Fibroblast of lung (primary cell): ENCODE measurements around the gene SMIM38. TPM values are rescaled to one million over a fixed set of nuclear protein-coding genes. Genes with fewer than 3 reads are reported as not detected.

ENCODE experiments used
- DNase-seq, 2 donors: peaks; one replicate each; pipeline versions ENCODE4 v3.0.0 to v3.0.0-alpha.2; 2010; ENCODE audit warnings: low read depth in 2 of 2
- H2AFZ ChIP-seq: 2 replicates; pipeline ENCODE4 v1.5.1; 2012; ENCODE audit warnings: low read length, control low read depth, inconsistent platforms
- H3K27ac ChIP-seq: 2 replicates; pipeline ENCODE4 v1.5.1; 2011; ENCODE audit warnings: low read length, control low read depth; ENCODE audit not compliant: insufficient read depth
- H3K27me3 ChIP-seq: 2 replicates; pipeline ENCODE4 v1.5.1; 2011; ENCODE audit warnings: mild to moderate bottlenecking, low read length; ENCODE audit not compliant: control insufficient read depth, insufficient read depth
- H3K36me3 ChIP-seq: 2 replicates; pipeline ENCODE4 v1.5.1; 2011; ENCODE audit warnings: low read length; ENCODE audit not compliant: control insufficient read depth, insufficient read depth
- H3K4me1 ChIP-seq: 2 replicates; pipeline ENCODE4 v1.5.1; 2011; ENCODE audit warnings: low read length; ENCODE audit not compliant: control insufficient read depth, insufficient read depth; ENCODE audit errors: extremely low read depth
- H3K4me2 ChIP-seq: 2 replicates; pipeline ENCODE4 v1.5.1; 2011; ENCODE audit warnings: low read length, control low read depth; ENCODE audit not compliant: insufficient read depth; ENCODE audit errors: extremely low read depth
- H3K4me3 ChIP-seq, 4 experiments: fragments of 200-600 bp in 1 of 4; sonication (generic) in 1 of 4; replicated peaks in 1 of 4; 2 replicates each; pipeline ENCODE4 v1.5.1; 2011 to 2016; ENCODE audit warnings: low read length in 4 of 4, low read depth in 3 of 4, mild to moderate bottlenecking in 3 of 4, control low read depth in 2 of 4, inconsistent platforms in 1 of 4, mixed read lengths in 1 of 4; ENCODE audit not compliant: insufficient read depth in 1 of 4; ENCODE audit errors: control extremely low read depth in 1 of 4
- H3K79me2 ChIP-seq: 2 replicates; pipeline ENCODE4 v1.5.1; 2012; ENCODE audit warnings: mild to moderate bottlenecking, low read length, inconsistent platforms; ENCODE audit not compliant: control insufficient read depth, insufficient read depth
- H3K9ac ChIP-seq: 2 replicates; pipeline ENCODE4 v1.5.1; 2011; ENCODE audit warnings: mild to moderate bottlenecking, low read length, control low read depth; ENCODE audit not compliant: insufficient read depth
- H3K9me3 ChIP-seq: 2 replicates; pipeline ENCODE4 v1.5.1; 2012; ENCODE audit warnings: low read depth, low read length; ENCODE audit not compliant: control insufficient read depth, insufficient read depth
- H4K20me1 ChIP-seq: 2 replicates; pipeline ENCODE4 v1.5.1; 2011; ENCODE audit warnings: low read length; ENCODE audit not compliant: control insufficient read depth, insufficient read depth; ENCODE audit errors: extremely low read depth
- EZH2 ChIP-seq: IDR thresholded peaks from 2 replicates; pipeline ENCODE4 v1.5.1; 2012; ENCODE audit warnings: low read length, control low read depth, mild to moderate bottlenecking; ENCODE audit errors: missing control alignments
- polyA plus RNA-seq, 2 donors: library from polyadenylated mRNA; depleted of rRNA in 1 of 2; stranded (reverse) in 1 of 2; unstranded in 1 of 2; fragments of >200 nt; gene quantifications; 2 replicates each; pipeline ENCODE4 v1.2.1, GENCODE V29; 2011 to 2012; ENCODE audit warnings: missing spikeins in 1 of 2
- total RNA-seq: library from RNA; depleted of rRNA; stranded (reverse); fragments of >200 nt; gene quantifications from 2 replicates; pipeline ENCODE4 v1.2.1, GENCODE V29; 2014
- TF ChIP-seq, protein P1 (sequence below), 2 donors: IDR thresholded peaks in 1 of 2; conservative IDR thresholded peaks in 1 of 2; 1 replicate in 1 of 2; 2 replicates in 1 of 2; pipeline ENCODE4 v1.5.1; 2011 to 2012; ENCODE audit warnings: low read length in 2 of 2, control low read depth in 1 of 2, inconsistent platforms in 1 of 2, low read depth in 1 of 2, mild to moderate bottlenecking in 1 of 2

The SMIM38 gene
- total and polyA plus RNA-seq, 2 donors (not counting 1 experiment from before 2014, with no cell fraction given), result 0.06 to 0.33 TPM

GRCh38 chr11:69158301-69159149 is 2.8 kb downstream of the SMIM38 start:
- Histone ChIP-seq H3K9me3 (no peaks in the 10 kb centered on the region), H3K27me3 (no peaks in the 10 kb centered on the region), H3K4me1 (no peaks in the 10 kb centered on the region), H4K20me1 (no peaks in the 10 kb centered on the region), H3K79me2 (no peaks in the 10 kb centered on the region), H2AFZ (no peak overlapping the region), H3K9ac (no peak overlapping the region), H3K36me3 (no peaks in the 10 kb centered on the region), H3K27ac (no peak overlapping the region), H3K4me3 (no peak overlapping the region), H3K4me2 (no peak overlapping the region)
- no peak for DNase-seq
- TF ChIP-seq, protein P1, sequence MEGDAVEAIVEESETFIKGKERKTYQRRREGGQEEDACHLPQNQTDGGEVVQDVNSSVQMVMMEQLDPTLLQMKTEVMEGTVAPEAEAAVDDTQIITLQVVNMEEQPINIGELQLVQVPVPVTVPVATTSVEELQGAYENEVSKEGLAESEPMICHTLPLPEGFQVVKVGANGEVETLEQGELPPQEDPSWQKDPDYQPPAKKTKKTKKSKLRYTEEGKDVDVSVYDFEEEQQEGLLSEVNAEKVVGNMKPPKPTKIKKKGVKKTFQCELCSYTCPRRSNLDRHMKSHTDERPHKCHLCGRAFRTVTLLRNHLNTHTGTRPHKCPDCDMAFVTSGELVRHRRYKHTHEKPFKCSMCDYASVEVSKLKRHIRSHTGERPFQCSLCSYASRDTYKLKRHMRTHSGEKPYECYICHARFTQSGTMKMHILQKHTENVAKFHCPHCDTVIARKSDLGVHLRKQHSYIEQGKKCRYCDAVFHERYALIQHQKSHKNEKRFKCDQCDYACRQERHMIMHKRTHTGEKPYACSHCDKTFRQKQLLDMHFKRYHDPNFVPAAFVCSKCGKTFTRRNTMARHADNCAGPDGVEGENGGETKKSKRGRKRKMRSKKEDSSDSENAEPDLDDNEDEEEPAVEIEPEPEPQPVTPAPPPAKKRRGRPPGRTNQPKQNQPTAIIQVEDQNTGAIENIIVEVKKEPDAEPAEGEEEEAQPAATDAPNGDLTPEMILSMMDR (conservative IDR thresholded peaks at IDR 0.05 in 1 of 2, IDR thresholded peaks at IDR 0.05 in 1 of 2; ENCODE audit: low read depth in 1 of 2, low read length in 2 of 2), result no peak
- TF ChIP-seq EZH2, result no peak

- no peaks in the 10 kb centered on the region for H3K36me3 ChIP-seq
- no peak overlapping the region for H2AFZ ChIP-seq
- no peak for DNase-seq
- no peaks in the 10 kb centered on the region for H3K4me1 ChIP-seq
- no peaks in the 10 kb centered on the region for H3K27me3 ChIP-seq
- H3K79me2 ChIP-seq, result no peaks in the 10 kb centered on the region
- TF ChIP-seq EZH2, result no peak
- TF ChIP-seq, protein P1 (conservative IDR thresholded peaks at IDR 0.05 in 1 of 2, IDR thresholded peaks at IDR 0.05 in 1 of 2; ENCODE audit: low read depth in 1 of 2, low read length in 2 of 2), result no peak
- H3K4me3 ChIP-seq, result no peak overlapping the region
- no peaks in the 10 kb centered on the region for H3K9me3 ChIP-seq
- no peak overlapping the region for H3K4me2 ChIP-seq
- no peak overlapping the region for H3K9ac ChIP-seq
- H4K20me1 ChIP-seq, result no peaks in the 10 kb centered on the region
- H3K27ac ChIP-seq, result no peak overlapping the region
These were observed 3.6 kb downstream of the SMIM38 start for GRCh38 chr11:69159150-69159852.

- no peak for TF ChIP-seq EZH2
- TF ChIP-seq, protein P1 (conservative IDR thresholded peaks at IDR 0.05 in 1 of 2, IDR thresholded peaks at IDR 0.05 in 1 of 2; ENCODE audit: low read depth in 1 of 2, low read length in 2 of 2), result no peak
- Histone ChIP-seq H3K9me3 (no peaks in the 10 kb centered on the region), H3K4me2 (no peak overlapping the region), H3K9ac (no peak overlapping the region), H4K20me1 (no peaks in the 10 kb centered on the region), H3K27ac (no peak overlapping the region), H3K79me2 (no peaks in the 10 kb centered on the region), H3K27me3 (no peaks in the 10 kb centered on the region), H3K4me3 (no peak overlapping the region), H3K4me1 (no peaks in the 10 kb centered on the region), H3K36me3 (no peaks in the 10 kb centered on the region), H2AFZ (no peak overlapping the region)
- no peak for DNase-seq
These were observed 4.8 kb downstream of the SMIM38 start for GRCh38 chr11:69160296-69161116.
